ENCODE measurements around the gene PAN3. TPM values are rescaled to one million over a fixed set of nuclear protein-coding genes. Genes with fewer than 3 reads are reported as not detected.
"Not testable (repeated sequence)": the region's sequence is repeated elsewhere in the genome, so short reads cannot be mapped to it uniquely, and the experiment has no call there.

Gene PAN3, protein sequence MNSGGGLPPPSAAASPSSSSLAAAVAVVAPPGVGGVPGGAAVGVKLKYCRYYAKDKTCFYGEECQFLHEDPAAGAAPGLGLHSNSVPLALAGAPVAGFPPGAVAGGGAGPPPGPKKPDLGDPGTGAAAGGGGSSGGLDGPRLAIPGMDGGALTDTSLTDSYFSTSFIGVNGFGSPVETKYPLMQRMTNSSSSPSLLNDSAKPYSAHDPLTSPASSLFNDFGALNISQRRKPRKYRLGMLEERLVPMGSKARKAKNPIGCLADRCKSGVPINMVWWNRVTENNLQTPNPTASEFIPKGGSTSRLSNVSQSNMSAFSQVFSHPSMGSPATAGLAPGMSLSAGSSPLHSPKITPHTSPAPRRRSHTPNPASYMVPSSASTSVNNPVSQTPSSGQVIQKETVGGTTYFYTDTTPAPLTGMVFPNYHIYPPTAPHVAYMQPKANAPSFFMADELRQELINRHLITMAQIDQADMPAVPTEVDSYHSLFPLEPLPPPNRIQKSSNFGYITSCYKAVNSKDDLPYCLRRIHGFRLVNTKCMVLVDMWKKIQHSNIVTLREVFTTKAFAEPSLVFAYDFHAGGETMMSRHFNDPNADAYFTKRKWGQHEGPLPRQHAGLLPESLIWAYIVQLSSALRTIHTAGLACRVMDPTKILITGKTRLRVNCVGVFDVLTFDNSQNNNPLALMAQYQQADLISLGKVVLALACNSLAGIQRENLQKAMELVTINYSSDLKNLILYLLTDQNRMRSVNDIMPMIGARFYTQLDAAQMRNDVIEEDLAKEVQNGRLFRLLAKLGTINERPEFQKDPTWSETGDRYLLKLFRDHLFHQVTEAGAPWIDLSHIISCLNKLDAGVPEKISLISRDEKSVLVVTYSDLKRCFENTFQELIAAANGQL
- 14.6 and 17.5 TPM in 2 replicates for total RNA-seq

DNA sequence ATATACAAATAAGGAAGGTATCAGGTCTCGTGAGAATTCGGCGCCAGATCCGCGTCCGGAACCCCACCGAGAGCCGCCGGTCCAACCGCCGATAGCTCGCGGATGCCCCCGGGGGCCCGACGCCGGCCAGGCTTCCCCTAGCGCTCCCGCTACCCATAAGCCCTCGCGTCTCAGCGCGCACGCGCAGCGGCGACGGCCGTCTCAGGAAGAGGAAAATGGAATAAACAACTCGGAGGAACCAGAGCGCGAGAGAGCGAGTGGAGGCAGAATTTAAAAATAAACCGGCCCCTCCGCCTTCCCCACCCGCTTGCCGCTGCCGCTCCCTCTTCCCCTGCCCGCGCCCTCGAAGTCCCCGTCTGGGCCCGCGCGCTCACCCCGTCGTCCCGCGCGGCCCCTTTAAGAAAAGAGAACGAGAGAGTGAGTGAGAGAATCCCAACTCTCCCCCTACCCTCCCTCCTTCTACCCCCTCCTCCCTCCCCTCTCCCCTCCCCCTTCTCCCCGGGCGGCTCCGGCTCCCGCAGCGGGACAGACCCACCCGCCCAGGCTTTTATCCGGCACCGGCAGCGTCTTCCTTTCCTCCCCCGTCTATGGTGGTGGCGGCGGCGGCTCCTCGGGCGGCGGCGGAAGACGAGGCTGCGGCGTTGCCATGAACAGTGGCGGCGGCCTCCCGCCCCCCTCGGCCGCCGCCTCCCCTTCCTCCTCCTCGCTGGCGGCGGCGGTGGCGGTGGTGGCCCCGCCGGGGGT is at the start of gene PAN3:
Gene PAN3, plus strand, starts transcription at position 534 of the 744 bp plus-strand sequence. Its CDS starts 113 bp downstream, at position 647.
- DNase-seq (ENCODE audit: low read depth in 2 of 2), result peak; percentile 93 to 96

DNA sequence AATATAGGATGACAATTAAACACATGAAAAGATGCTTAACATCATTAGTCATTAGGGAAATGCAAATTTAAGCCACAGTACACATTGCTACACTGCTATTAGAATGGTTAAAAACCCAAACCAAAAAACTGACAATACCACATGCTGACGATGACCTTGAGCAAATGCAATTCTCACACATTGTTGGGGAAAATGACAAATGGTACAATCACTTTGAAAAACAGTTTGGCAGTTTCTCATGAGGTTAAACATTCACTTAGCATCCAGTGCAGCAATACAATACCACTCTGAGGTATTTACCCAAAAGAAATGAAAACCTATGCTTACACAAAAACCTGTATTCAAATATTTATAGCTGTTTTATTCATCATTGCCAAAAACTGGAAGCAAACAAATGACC is 49.3 kb upstream of the PAN3 start:
- no peak for DNase-seq (ENCODE audit: low read depth in 2 of 2)

DNA sequence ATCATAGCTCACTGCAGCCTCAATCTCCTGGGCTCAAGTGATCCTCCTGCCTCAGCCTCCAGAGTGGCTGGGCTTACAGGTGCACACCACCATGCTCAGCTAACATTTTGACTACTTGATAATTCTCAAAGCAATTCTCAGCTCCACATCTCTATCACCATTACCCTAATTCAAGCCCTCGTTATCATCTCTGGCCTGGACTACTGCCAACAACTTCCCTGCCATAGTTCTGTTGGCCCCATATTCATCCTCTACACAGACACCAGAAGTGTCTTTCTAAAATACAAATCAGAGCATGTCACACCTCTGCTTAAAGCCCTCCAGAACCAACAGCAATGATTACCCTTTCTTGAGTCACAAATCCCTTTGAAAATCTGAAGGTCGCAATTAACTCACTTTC is 45.9 kb upstream of the PAN3 start:
- no peak for DNase-seq (ENCODE audit: low read depth in 2 of 2)

DNA sequence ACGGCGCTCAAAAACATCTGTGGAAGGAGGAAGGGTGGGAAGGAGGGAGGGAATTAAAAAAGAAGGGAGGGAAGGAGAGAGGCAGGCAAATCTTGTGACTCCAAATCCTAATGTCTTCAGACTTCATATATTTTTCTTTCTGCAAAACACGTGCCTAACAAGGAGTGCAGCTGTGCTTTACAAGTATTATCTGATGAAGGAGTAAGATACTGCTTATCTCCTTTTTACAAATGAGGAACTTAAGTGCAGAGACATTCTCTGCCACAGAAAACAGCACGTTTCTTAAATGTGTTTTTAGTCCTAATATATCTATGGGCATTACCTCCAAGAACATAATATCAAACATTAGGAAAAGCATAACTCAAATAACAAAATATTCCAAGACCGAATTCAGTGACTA is 44.5 kb upstream of the PAN3 start:
- no peak for DNase-seq (ENCODE audit: low read depth in 2 of 2)

DNA sequence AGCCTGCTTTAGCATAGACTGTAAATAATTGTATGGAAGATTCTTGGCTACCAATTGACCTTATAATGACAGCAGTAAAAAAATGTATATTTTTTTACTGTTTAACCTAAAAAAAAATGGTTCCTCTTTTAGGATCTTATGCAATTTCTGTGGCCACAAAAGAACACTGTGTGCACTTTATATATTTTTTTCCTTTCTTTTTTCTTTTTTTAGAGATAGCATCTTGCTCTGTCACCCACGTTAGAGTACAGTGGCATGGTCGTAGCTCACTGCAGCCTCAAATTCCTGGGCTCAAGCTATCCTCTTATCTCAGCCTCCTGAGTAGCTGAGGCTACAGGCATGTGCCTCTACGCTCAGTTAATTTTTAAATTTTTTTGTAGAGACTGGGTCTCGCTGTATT is 44.0 kb upstream of the PAN3 start:
- DNase-seq (ENCODE audit: low read depth in 2 of 2), result no peak

DNA sequence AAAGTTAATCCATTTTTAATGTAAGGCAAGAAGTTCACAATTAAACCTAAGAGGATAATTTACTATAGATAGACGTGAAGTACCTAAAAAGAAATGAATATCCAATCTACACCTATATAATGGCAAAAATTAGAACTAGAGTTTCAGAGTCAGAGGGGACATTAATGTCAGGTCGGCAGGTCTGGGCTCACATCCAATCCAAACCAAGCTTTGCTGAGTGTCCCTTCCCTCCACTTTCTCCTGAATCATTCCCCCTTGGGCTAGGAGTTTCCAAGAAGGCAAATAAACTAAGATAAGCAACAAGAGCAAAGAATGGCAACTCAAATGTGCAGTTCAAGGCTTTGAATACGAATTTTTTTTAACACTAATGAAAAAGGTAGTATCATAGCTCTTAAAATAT is 40.8 kb upstream of the PAN3 start:
- DNase-seq (ENCODE audit: low read depth in 2 of 2), result no peak

DNA sequence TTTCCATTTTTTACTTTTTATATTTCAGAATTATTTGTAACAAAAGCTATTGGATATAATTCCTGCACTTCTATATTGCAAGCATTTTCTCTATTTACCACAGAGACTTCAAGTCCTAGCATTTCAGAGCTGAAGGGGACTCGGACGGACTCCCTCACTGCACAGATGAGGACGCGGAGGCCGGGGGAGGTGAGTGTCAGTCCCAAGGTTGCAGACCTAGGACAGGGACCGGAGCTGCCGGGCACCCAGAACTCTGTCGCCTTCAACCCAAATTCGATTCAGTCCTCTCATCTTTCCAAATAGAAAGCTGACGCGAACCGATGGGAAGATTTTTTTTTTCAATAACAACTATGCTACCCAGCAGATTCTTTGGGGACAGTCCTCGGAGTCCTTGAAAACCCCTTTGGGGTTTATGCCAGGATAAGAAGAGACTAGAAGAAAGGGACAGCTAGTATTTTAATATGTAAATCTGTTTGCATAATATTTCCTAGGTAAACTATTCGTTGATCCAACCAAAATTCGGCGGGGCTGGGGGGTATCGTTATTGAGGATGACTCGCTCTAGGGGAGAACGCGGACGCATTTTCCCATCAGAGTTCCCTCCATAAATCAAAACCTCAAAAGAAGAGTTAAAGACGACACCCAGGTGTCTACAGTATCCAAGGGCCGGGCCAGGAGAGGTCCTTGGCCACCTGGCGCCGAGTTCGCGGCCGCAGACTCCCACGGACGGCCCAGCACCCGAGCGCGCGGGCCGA is 38.8 kb upstream of the PAN3 start:
- DNase-seq (ENCODE audit: low read depth in 2 of 2), result no peak

DNA sequence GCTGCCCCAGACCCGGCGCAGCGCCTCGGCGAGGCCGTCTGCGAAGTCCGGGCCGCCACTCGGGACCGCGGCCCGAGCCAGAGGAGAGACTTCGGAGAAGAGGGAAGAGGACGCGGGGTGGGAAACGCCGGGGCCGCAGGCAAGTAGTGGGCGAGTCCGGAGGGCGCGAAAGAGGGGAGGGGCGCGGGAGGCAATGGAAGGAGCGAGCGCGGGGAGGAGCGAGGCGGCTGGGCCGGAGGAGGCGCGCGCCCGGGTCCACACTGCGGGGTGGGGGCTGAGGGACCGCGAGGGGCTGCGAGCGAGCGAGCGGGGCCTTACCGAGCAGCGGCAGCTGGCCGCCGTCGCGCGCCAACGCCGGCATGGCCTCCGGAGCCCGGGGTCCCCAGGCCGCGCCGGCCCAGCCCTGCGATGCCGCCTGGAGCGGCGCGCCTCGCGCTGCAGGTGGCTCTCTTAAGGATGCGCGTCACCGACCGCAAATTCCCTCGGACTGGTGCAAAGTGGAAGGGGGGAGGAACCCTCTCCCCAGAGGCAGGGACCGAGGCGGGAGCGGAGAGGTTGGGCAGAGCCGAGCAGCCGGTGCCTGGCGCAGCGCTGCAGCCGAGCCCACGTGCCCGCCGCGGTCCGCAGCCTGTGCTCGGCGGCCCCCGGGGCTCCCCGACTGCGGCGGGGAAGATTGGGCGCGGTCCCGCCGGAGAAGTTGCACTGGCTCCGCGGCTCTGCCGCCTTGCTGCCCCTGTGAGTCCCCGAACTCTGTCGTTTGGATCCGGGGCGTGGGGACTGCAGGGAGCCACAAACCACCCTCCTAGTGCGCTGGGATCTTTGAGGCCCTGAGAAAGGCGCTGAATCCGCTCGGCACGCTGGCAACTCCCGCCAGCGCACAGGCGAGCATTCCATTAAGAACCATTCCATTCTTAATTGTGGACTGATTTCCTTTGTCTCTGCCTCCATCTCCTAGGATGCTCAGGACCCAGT is 37.9 kb upstream of the PAN3 start, which contains the start of gene FLT3:
Gene FLT3, minus strand, starts transcription at position 427 of the 972 bp plus-strand sequence. Its CDS starts 66 bp downstream, at position 361.
- DNase-seq (ENCODE audit: low read depth in 2 of 2), result peak; percentile 13 to 31

DNA sequence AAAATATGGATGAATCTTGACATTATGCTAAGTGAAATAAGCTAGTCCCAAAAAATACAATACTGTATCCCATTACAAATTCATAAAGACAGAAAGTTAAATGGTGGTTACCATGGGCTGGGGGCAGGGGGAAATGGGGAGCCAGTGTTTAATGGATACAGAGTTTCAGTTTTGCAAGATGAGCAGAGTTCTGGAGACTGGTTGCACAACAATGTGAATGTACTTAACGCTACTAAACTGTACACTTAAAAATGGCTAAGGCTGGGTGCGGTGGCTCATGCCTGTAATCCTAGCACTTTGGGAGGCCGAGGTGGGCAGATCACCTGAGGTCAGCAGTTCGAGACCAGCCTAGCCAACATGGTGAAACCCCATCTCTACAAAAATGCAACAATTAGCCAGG is 36.5 kb upstream of the PAN3 start:
- not testable (repeated sequence) for DNase-seq (ENCODE audit: low read depth in 2 of 2)

DNA sequence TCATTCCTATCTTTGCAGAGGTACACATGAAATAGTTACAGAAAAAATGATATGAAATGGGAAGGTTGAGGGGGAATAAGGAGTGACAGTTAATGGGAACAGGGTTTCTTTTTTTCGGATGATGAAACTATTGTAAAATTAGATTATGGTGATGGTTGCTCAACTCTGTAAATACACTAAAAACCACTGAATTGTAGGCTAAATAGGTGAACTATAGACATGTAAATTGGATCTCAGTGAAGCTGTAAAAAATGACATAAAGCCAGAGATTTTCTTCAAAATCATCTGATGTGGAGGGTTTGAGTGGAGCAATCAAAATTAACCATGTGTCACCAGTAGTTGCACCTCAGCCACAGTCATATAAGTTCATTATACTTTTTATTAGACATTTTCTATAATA is 31.4 kb upstream of the PAN3 start:
- no peak for DNase-seq (ENCODE audit: low read depth in 2 of 2)

DNA sequence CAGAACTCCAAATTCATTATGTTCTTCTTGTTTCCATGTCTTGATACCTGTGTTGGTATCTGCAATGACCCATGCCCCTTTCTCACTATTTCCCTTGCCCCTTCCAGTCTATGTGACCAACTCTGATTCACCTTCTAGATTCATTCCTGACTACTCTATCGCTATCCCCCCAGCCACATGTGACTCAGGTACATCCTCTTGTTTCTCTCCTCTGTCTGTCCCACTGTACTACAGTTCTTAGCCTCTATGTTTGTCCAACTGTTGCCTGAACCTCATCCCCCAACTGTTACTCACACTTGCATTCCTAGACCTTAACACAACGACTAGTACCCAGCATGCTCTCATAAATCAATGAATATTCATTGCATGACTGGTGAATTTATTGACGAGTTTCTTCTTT is 27.9 kb upstream of the PAN3 start:
- no peak for DNase-seq (ENCODE audit: low read depth in 2 of 2)

DNA sequence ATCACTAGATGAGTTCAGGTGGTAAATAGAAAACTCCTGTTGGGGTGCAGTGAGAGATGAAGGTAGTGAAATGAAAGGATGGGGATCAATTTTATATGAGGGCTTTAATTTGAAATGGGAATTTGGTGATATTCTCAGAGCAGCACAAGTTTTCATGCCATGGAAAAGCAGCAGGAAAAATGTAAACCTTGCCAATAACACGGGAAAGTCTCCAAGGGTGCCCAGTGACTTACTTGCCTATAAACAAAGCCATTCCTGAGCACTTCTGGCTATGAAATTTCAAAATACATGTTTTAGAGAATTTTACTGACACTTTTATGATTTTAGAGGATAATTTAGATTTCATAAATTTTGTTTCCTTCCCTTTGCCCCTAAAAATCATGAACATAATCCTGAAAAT is 21.6 kb upstream of the PAN3 start:
- no peak for DNase-seq (ENCODE audit: low read depth in 2 of 2)

DNA sequence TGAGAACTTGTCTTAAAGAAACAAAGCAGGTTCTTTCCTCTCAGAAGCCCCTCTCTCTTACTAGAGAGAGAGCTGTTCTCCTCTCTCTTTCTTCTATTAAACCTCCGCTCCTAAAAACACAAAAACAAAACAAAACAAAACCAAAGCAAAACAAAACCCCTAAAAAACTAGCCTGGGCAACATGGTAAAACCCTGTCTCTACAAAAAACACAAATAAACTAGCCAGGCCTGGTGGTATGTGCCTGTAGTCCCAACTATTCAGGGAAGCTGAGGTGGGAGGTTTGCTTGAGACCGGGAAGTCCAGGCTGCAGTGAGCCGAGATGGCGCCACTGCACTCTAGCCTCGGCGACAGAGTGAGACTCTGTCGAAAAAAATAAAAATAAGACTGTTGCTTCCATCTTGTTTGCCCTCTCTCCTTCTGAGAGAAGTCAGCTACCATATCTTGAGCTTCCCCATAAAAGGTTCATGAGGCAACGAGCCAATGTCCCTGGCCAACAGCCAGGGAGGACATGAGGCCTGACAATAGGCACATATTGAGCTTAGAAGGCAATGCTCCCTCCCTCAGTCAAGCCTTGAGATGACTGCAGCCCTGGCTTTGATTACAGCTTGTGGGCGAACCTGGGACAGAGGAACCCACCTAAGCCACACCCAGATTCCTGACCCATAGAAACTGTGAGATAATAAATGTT is 20.5 kb upstream of the PAN3 start:
- DNase-seq (ENCODE audit: low read depth in 2 of 2), result peak; percentile 27 to 38

DNA sequence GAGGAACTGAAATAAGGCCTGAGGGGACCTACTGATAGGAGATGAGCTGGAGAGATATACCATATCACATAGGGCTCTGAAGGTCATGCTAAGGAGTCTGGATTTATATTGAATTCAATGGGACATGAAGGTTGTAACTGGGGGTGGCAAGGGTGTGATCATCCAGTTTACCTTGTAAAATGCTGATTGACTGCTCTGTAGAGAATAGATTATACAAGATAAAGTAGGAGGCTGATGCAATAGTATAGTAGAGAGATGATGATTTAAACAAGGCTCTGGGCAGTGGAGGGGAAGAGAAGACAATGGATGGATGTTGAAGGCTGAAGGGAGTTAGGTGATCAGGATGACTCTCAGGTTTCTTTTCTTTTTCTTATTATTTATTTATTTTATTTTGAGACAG is 18.0 kb upstream of the PAN3 start:
- DNase-seq (ENCODE audit: low read depth in 2 of 2), result no peak

DNA sequence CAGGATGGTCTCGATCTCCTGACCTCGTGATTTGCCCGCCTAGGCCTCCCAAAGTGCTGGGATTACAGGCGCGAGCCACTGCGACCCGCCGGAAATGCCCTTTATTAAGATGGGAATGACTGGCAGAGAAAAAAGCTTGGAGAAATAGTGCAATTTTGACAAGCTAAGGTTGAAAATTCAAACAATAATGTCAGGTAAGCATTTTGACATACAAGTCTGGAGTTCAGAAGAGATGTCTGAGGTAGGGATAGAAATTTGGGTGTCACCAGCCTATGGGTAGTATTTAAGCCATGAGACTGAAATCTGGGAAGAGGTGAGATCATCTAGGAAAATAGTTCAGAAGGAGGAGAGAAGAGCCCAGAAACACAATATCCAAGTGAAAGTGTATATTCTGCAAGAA is 17.1 kb upstream of the PAN3 start:
- no peak for DNase-seq (ENCODE audit: low read depth in 2 of 2)

DNA sequence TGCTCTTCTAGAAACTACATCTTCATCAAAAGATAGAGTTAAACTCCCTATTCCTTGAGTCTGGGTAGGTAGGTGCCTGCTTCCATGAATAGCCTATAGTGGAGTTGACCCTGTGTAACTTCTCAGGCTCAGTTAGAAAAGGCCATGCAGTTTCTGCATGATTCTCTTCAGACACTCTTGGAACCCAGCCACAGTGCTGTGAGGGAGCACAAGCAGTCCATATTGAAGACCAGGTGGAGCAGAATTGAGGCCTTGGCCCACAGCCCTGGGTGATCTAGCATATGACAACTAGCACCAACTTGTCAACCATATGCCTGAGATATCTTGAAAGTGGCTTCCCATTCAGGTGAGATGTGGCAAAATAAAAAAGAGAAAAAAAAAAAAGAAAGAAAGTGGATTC is 10.3 kb upstream of the PAN3 start:
- DNase-seq (ENCODE audit: low read depth in 2 of 2), result no peak

DNA sequence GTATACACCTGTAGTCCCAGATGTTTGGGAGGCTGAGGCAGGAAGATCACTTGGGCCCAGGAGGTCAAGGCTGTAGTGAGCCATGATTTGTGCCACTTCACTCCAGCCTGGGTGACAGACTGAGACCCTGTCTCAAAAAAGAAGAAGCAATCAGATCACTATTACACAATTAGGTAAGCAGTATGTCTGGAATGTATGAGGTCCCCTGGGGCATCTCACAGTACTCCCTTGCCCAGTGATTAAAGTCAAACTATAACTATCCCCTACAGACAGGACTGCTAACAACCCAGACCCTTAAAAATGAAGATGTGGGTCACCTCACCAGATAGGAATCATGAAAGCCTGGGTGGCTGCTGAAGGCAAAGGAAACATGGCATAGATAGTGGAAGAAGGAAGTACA is 9.4 kb upstream of the PAN3 start:
- no peak for DNase-seq (ENCODE audit: low read depth in 2 of 2)

DNA sequence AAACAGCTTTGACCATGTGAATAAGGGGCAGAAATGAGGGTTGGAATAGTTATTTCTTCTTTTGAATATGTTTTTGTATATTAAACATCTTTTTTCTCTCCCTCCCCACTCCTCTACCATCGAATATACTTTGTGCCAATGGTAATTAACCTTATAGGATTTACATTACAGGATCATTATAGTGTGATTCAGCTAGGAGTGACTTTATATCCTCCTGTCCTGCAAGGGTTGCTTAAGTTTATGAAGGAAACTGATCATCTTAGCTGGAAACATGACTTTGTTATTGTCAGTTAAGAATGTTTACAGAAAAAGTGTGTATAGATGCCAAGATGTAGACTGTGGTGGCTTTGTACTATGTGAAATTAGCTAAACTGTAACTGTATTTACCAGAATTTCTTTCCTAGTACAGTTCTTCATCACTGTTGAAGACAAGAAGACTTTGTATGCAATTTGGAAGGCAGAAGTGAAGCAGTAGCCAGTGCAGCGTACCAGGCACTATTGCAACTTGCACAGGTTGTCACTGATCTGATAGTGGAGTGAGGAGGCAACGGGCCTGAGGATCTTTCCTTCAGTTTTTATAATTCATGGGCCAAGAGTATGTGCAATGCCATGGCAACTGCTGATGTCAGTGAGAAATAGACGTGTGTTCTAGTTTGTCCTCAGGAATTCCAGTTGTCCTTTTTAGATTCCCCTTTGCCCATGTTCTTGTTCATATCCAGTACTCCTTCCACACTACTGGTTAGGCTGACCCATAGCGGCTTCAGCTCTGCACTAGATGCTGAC is 8.2 kb upstream of the PAN3 start:
- DNase-seq (ENCODE audit: low read depth in 2 of 2), result no peak

DNA sequence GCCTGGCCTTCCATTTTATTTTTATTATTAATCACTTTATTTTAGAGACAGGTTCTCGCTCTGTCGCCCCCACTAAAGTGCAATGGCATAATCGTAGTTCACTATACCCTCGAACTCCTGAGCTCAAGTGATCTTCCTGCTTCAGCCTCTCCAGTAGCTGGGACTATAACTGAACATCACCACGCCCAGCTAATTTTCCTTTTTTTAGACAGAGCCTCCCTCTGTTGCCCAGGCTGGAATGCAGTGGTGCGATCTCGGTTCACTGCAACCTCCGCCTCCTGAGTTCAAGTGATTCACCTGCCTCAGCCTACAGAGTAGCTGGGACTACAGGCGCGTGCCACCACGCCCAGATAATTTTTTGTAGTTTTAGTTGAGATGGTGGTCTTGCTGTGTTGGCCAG is 6.7 kb upstream of the PAN3 start:
- no peak for DNase-seq (ENCODE audit: low read depth in 2 of 2)
